H9 (cell line): Measurements from ENCODE around the gene PERM1. TPM values are rescaled to one million over a fixed set of nuclear protein-coding genes. Genes with fewer than 3 reads are reported as not detected.

ENCODE experiments used
- DNase-seq: peaks from one replicate; pipeline ENCODE4 v3.0.0-alpha.2; 2017
- H2AFZ ChIP-seq: one replicate; pipeline ENCODE4 v1.6.1; 2013; ENCODE audit warnings: mild to moderate bottlenecking, low read length, control low read depth, moderate library complexity
- H2AK5ac ChIP-seq: 2 replicates; pipeline ENCODE4 v1.6.1; 2013; ENCODE audit warnings: low read length, control low read depth, mixed read lengths; ENCODE audit not compliant: insufficient read length
- H2BK120ac ChIP-seq: one replicate; pipeline ENCODE4 v1.6.1; 2013; ENCODE audit warnings: low read depth, mild to moderate bottlenecking, low read length, control low read depth, inconsistent platforms; ENCODE audit not compliant: poor library complexity, severe bottlenecking
- H2BK12ac ChIP-seq: 2 replicates; pipeline ENCODE4 v1.6.1; 2013; ENCODE audit warnings: low read length, control low read depth, mixed read lengths, low read depth; ENCODE audit not compliant: insufficient read length
- H2BK15ac ChIP-seq: 2 replicates; pipeline ENCODE4 v1.6.1; 2013; ENCODE audit warnings: low read depth, low read length, control low read depth
- H2BK20ac ChIP-seq: one replicate; pipeline ENCODE4 v1.6.1; 2013; ENCODE audit warnings: low read depth, mild to moderate bottlenecking, low read length, control low read depth, inconsistent platforms; ENCODE audit not compliant: poor library complexity, severe bottlenecking
- H2BK5ac ChIP-seq: 2 replicates; pipeline ENCODE4 v1.6.1; 2013; ENCODE audit warnings: low read length, control low read depth, mixed read lengths; ENCODE audit not compliant: insufficient read length
- H3K14ac ChIP-seq: 2 replicates; pipeline ENCODE4 v1.6.1; 2013; ENCODE audit warnings: low read length, control low read depth; ENCODE audit not compliant: insufficient read depth
- H3K18ac ChIP-seq: 2 replicates; pipeline ENCODE4 v1.6.1; 2013; ENCODE audit warnings: low read depth, mild to moderate bottlenecking, mixed read lengths, low read length, control low read depth; ENCODE audit not compliant: insufficient read length
- H3K23ac ChIP-seq: 2 replicates; pipeline ENCODE4 v1.6.1; 2013; ENCODE audit warnings: low read length, control low read depth, mixed read lengths, low read depth; ENCODE audit not compliant: insufficient read length
- H3K23me2 ChIP-seq: 2 replicates; pipeline ENCODE4 v1.6.1; 2013; ENCODE audit warnings: low read depth, mild to moderate bottlenecking, mixed read lengths, low read length, control low read depth; ENCODE audit not compliant: insufficient read length, poor library complexity, severe bottlenecking
- H3K27ac ChIP-seq: 2 replicates; pipeline ENCODE4 v1.5.1; 2013; ENCODE audit warnings: low read length, control low read depth, mixed read lengths, low read depth; ENCODE audit not compliant: insufficient read length
- H3K27me3 ChIP-seq: 2 replicates; pipeline ENCODE4 v1.6.1; 2013; ENCODE audit warnings: low read length, control low read depth, inconsistent platforms; ENCODE audit not compliant: insufficient read depth
- H3K4ac ChIP-seq: 2 replicates; pipeline ENCODE4 v1.6.1; 2013; ENCODE audit warnings: low read depth, mild to moderate bottlenecking, control low read depth, inconsistent platforms, low read length, moderate library complexity
- H3K4me1 ChIP-seq: 2 replicates; pipeline ENCODE4 v1.6.1; 2013; ENCODE audit warnings: low read length, control low read depth, inconsistent platforms; ENCODE audit not compliant: insufficient read depth
- H3K4me2 ChIP-seq: 2 replicates; pipeline ENCODE4 v1.6.1; 2013; ENCODE audit warnings: low read length, control low read depth, mixed read lengths; ENCODE audit not compliant: insufficient read length, insufficient read depth
- H3K56ac ChIP-seq: 2 replicates; pipeline ENCODE4 v1.6.1; 2013; ENCODE audit warnings: low read depth, mild to moderate bottlenecking, mixed read lengths, low read length, control low read depth; ENCODE audit not compliant: insufficient read length
- H3K79me1 ChIP-seq: 2 replicates; pipeline ENCODE4 v1.6.1; 2013; ENCODE audit warnings: low read depth, mild to moderate bottlenecking, moderate library complexity, low read length, control low read depth, inconsistent platforms; ENCODE audit not compliant: insufficient read depth, poor library complexity, severe bottlenecking
- H3K79me2 ChIP-seq: 2 replicates; pipeline ENCODE4 v1.6.1; 2013; ENCODE audit warnings: low read length, control low read depth, inconsistent platforms; ENCODE audit not compliant: insufficient read depth
- H3K9ac ChIP-seq: 2 replicates; pipeline ENCODE4 v1.6.1; 2013; ENCODE audit warnings: low read length, control low read depth, mixed read lengths; ENCODE audit not compliant: insufficient read length; ENCODE audit errors: extremely low read depth
- H3K9me3 ChIP-seq: one replicate; pipeline ENCODE4 v1.6.1; 2013; ENCODE audit warnings: low read depth, low read length, inconsistent platforms; ENCODE audit not compliant: control insufficient read depth
- H3T11ph ChIP-seq: one replicate; pipeline ENCODE4 v1.6.1; 2013; ENCODE audit warnings: mild to moderate bottlenecking, low read length, control low read depth, inconsistent platforms
- H4K20me1 ChIP-seq: one replicate; pipeline ENCODE4 v1.6.1; 2013; ENCODE audit not compliant: control insufficient read depth, insufficient read length, insufficient read depth
- H4K5ac ChIP-seq: 2 replicates; pipeline ENCODE4 v1.6.1; 2013; ENCODE audit warnings: low read depth, mild to moderate bottlenecking, mixed read lengths, low read length, control low read depth; ENCODE audit not compliant: insufficient read length
- H4K8ac ChIP-seq: replicated peaks from 2 replicates; pipeline ENCODE4 v1.6.1; 2013; ENCODE audit warnings: low read length, control low read depth, mixed read lengths, low read depth; ENCODE audit not compliant: insufficient read length
- H4K91ac ChIP-seq: 2 replicates; pipeline ENCODE4 v1.6.1; 2013; ENCODE audit warnings: low read depth, mild to moderate bottlenecking, moderate library complexity, mixed read lengths, low read length, control low read depth; ENCODE audit not compliant: insufficient read length
- H3K27ac Mint-ChIP-seq, 3 experiments: 2 replicates in 2 of 3; 3 replicates in 1 of 3; pipeline ENCODE4 v1.8.0; 2020 to 2021; ENCODE audit warnings: mixed read lengths in 3 of 3, mild to moderate bottlenecking in 1 of 3, moderate library complexity in 1 of 3
- H3K27me3 Mint-ChIP-seq: 2 replicates; pipeline ENCODE4 v1.8.0; 2021; ENCODE audit warnings: low read depth, mild to moderate bottlenecking, moderate library complexity, mixed read lengths
- H3K36me3 Mint-ChIP-seq, 3 experiments: 2 replicates in 2 of 3; 3 replicates in 1 of 3; pipeline ENCODE4 v1.8.0; 2020 to 2021; ENCODE audit warnings: low read depth in 3 of 3, mixed read lengths in 3 of 3; ENCODE audit not compliant: insufficient read depth in 1 of 3
- H3K4me1 Mint-ChIP-seq, 2 experiments: 2 replicates each; pipeline ENCODE4 v1.8.0; 2020; ENCODE audit warnings: mixed read lengths in 2 of 2
- H3K4me3 Mint-ChIP-seq, 2 experiments: 2 replicates in 1 of 2; 3 replicates in 1 of 2; pipeline ENCODE4 v1.8.0; 2020 to 2021; ENCODE audit warnings: mild to moderate bottlenecking in 2 of 2, mixed read lengths in 2 of 2, moderate library complexity in 1 of 2
- H3K9me3 Mint-ChIP-seq, 2 experiments: 2 replicates in 1 of 2; 3 replicates in 1 of 2; pipeline ENCODE4 v1.8.0; 2020; ENCODE audit warnings: mild to moderate bottlenecking in 2 of 2, mixed read lengths in 2 of 2, moderate library complexity in 1 of 2
- CTCF ChIP-seq: fragments of 200-600 bp; sonication (generic); conservative IDR thresholded peaks from 3 replicates; pipeline ENCODE4 v1.8.0; 2021; ENCODE audit warnings: antibody characterized with exemption, mild to moderate bottlenecking
- WGBS: extraction: QIAGEN DNeasy Blood & Tissue Kit; methylation state at CpG from one replicate; pipeline ENCODE4 v1.1.7; 2013; ENCODE audit warnings: missing lambda C conversion rate, low lambda C conversion rate, mixed read lengths; ENCODE audit not compliant: insufficient read length; ENCODE audit errors: extremely low coverage; 5-methylcytosine and 5-hydroxymethylcytosine counted together
- total RNA-seq: library from RNA; stranded (reverse); gene quantifications from 2 replicates; pipeline ENCODE4 v1.2.1, GENCODE V29; 2021

Gene PERM1
- total RNA-seq, 1 experiment from 2014 or later = not detected

GRCh38 chr1:975896-976683, 5.8 kb downstream of the PERM1 start:
- H3K4me1 Mint-ChIP-seq = peaks cover 5 to 9% of the 10 kb centered on the region in 2 experiments; a peak in 3 of 4 replicates
- Histone ChIP-seq H3K9me3 (no peaks in the 10 kb centered on the region), H3K23me2 (no peaks in the 10 kb centered on the region), H2BK20ac (no peak overlapping the region), H3K56ac (no peak overlapping the region), H3K4me2 (peak overlapping the region; percentile 6), H2BK15ac (no peak overlapping the region), H3T11ph (no peak overlapping the region), H2BK5ac (no peak overlapping the region), H2BK12ac (no peak overlapping the region), H3K27me3 (no peaks in the 10 kb centered on the region; the same call in 1 of the 2 replicates), H2AK5ac (no peak overlapping the region), H3K79me2 (no peaks in the 10 kb centered on the region), H3K4me1 (no peaks in the 10 kb centered on the region), H3K14ac (no peak overlapping the region), H3K79me1 (no peaks in the 10 kb centered on the region), H3K27ac (no peak overlapping the region), H2AFZ (no peak overlapping the region), H2BK120ac (no peak overlapping the region), H3K23ac (no peak overlapping the region), H4K5ac (no peak overlapping the region), H4K91ac (no peak overlapping the region), H3K9ac (no peak overlapping the region), H3K4ac (no peak overlapping the region), H4K8ac (no peak overlapping the region), H4K20me1 (no peaks in the 10 kb centered on the region), H3K18ac (no peak overlapping the region)
- peaks cover 4 to 6% of the 10 kb centered on the region in 2 experiments for H3K9me3 Mint-ChIP-seq
- no CpG with 5 or more reads among the region's 40 CpGs for WGBS
- peaks cover 0 to 6% (median 4%) of the 10 kb centered on the region in 3 experiments; a peak in 4 of 7 replicates for H3K36me3 Mint-ChIP-seq
- DNase-seq = peak; percentile 93
- peak overlapping the region in 1 of 2 experiments; percentile 26; a peak in 2 of 5 replicates for H3K4me3 Mint-ChIP-seq
- peak; percentile 78 for TF ChIP-seq CTCF
- H3K27me3 Mint-ChIP-seq = peaks cover 46% of the 10 kb centered on the region
- H3K27ac Mint-ChIP-seq = no peak overlapping the region
